HCT116 (cell line): Measurements from ENCODE around the gene EEFSEC. TPM values are rescaled to one million over a fixed set of nuclear protein-coding genes. Genes with fewer than 3 reads are reported as not detected.

ENCODE experiments used
- ATAC-seq: fragments of 200-7000 bp; cut with Tn5 transposase; 2 replicates; pipeline ENCODE4 v1.9.1; 2020; ENCODE audit warnings: mild to moderate bottlenecking, moderate library complexity
- BruUV-seq: library from RNA; stranded (reverse); fragments of 400-500 nt; replicated peaks from 2 replicates; lab custom pipeline; 2021; lab: Mats Ljungman, UMichigan
- CTCF ChIA-PET: fragments of 300-600 bp; sonication (Branson Sonifier 250); formaldehyde crosslinking; loops from one replicate; lab custom pipeline; 2021; ENCODE audit warnings: antibody characterized with exemption; lab: Charles Lee
- POLR2A ChIA-PET: fragments of 300-600, 350-600 bp; sonication (Branson Sonifier 250); formaldehyde crosslinking; loops from one replicate; lab custom pipeline; 2021; ENCODE audit warnings: antibody characterized with exemption; lab: Charles Lee
- RAD21 ChIA-PET, 2 experiments: fragments of 300-600 bp; sonication (Branson Sonifier 250); formaldehyde crosslinking; loops; one replicate each; lab custom pipeline; 2023; ENCODE audit warnings: low total read pairs in 2 of 2; ENCODE audit not compliant: uncharacterized antibody in 2 of 2, unreplicated experiment in 2 of 2, low non-redundant PET in 1 of 2; lab: Charles Lee
- DNase-seq: peaks from one replicate; pipeline ENCODE4 v3.0.0-alpha.2; 2010; ENCODE audit warnings: low read depth, low spot score
- H2AFZ ChIP-seq: fragments of 200-600 bp; shearing (Covaris generic), sonication (generic); 2 replicates; pipeline ENCODE4 v1.6.1; 2017; ENCODE audit warnings: low read depth, mixed run types, mixed read lengths, antibody characterized with exemption, low read length; ENCODE audit not compliant: poor library complexity, severe bottlenecking
- H3K27ac ChIP-seq: 2 replicates; pipeline ENCODE4 v1.5.1; 2012; ENCODE audit warnings: low read depth, low read length
- H3K27me3 ChIP-seq: fragments of 200-600 bp; sonication (generic); 2 replicates; pipeline ENCODE4 v1.6.1; 2016; ENCODE audit warnings: mixed run types, low read length, mixed read lengths; ENCODE audit not compliant: insufficient read depth
- H3K36me3 ChIP-seq, 2 experiments: fragments of 200-500 bp in 1 of 2; fragments of 200-600 bp in 1 of 2; sonication (Bioruptor generic) in 1 of 2; sonication (generic) in 1 of 2; 2 replicates each; pipeline versions ENCODE4 v1.5.1 to v1.6.1; 2014 to 2016; ENCODE audit warnings: low read length in 2 of 2, inconsistent platforms in 1 of 2, mixed read lengths in 1 of 2, mixed run types in 1 of 2; ENCODE audit not compliant: insufficient read depth in 2 of 2, control insufficient read depth in 1 of 2
- H3K4me1 ChIP-seq, 2 experiments: fragments of 200-600 bp in 1 of 2; sonication (generic) in 1 of 2; 2 replicates each; pipeline versions ENCODE4 v1.5.1 to v1.6.1; 2012 to 2017; ENCODE audit warnings: low read length in 2 of 2, inconsistent platforms in 1 of 2, mild to moderate bottlenecking in 1 of 2, mixed read lengths in 1 of 2, mixed run types in 1 of 2, moderate library complexity in 1 of 2; ENCODE audit not compliant: insufficient read depth in 2 of 2, control insufficient read depth in 1 of 2
- H3K4me2 ChIP-seq: fragments of 200-600 bp; sonication (generic); 2 replicates; pipeline ENCODE4 v1.6.1; 2017; ENCODE audit warnings: mixed run types, low read length, mixed read lengths
- H3K4me3 ChIP-seq, 2 experiments: fragments of 200-600 bp in 1 of 2; sonication (generic) in 1 of 2; replicated peaks in 1 of 2; 2 replicates each; pipeline ENCODE4 v1.5.1; 2011 to 2016; ENCODE audit warnings: low read length in 2 of 2, control low read depth in 1 of 2, low read depth in 1 of 2, mild to moderate bottlenecking in 1 of 2, mixed read lengths in 1 of 2, mixed run types in 1 of 2
- H3K79me2 ChIP-seq: fragments of 200-600 bp; sonication (generic); 2 replicates; pipeline ENCODE4 v1.6.1; 2017; ENCODE audit warnings: mild to moderate bottlenecking, mixed run types, low read length, moderate library complexity, mixed read lengths; ENCODE audit not compliant: insufficient read depth
- H3K9ac ChIP-seq: fragments of 200-600 bp; sonication (generic); 2 replicates; pipeline ENCODE4 v1.6.1; 2016; ENCODE audit warnings: low read length, mixed read lengths
- H3K9me2 ChIP-seq: fragments of 200-600 bp; sonication (generic), shearing (Covaris generic); 2 replicates; pipeline ENCODE4 v1.6.1; 2017; ENCODE audit warnings: mixed run types, mild to moderate bottlenecking, moderate library complexity; ENCODE audit not compliant: insufficient read depth
- H3K9me3 ChIP-seq, 2 experiments: fragments of 200-500 bp in 1 of 2; fragments of 200-600 bp in 1 of 2; sonication (Bioruptor generic) in 1 of 2; sonication (generic) in 1 of 2; 2 replicates each; pipeline ENCODE4 v1.6.1; 2014 to 2017; ENCODE audit warnings: low read length in 2 of 2, mixed read lengths in 2 of 2, inconsistent platforms in 1 of 2, low read depth in 1 of 2, mild to moderate bottlenecking in 1 of 2, mixed run types in 1 of 2, moderate library complexity in 1 of 2; ENCODE audit not compliant: control insufficient read depth in 1 of 2, insufficient read depth in 1 of 2
- H4K20me1 ChIP-seq: fragments of 200-600 bp; sonication (generic), shearing (Covaris generic); 2 replicates; pipeline ENCODE4 v1.6.1; 2017; ENCODE audit warnings: mixed run types, mild to moderate bottlenecking, moderate library complexity; ENCODE audit not compliant: insufficient read depth
- EZH2phosphoT487 ChIP-seq: fragments of 200-600 bp; IDR thresholded peaks from 2 replicates; pipeline ENCODE4 v1.6.1; 2018; ENCODE audit warnings: antibody characterized with exemption, borderline replicate concordance
- FOSL1 ChIP-seq: IDR thresholded peaks from 2 replicates; pipeline ENCODE4 v1.6.1; 2012; ENCODE audit warnings: low read depth
- RAD21 ChIP-seq: IDR thresholded peaks from 2 replicates; pipeline ENCODE4 v1.6.1; 2012; ENCODE audit warnings: low read depth, mild to moderate bottlenecking
- SIN3A ChIP-seq: IDR thresholded peaks from 2 replicates; pipeline ENCODE4 v1.6.1; 2012; ENCODE audit warnings: low read depth
- SP1 ChIP-seq: IDR thresholded peaks from 2 replicates; pipeline ENCODE4 v1.6.1; 2012; ENCODE audit warnings: low read depth
- SRF ChIP-seq: IDR thresholded peaks from 2 replicates; pipeline ENCODE4 v1.6.1; 2012; ENCODE audit warnings: low read depth
- intact Hi-C: fragments of 100-400 bp; cut with micrococcal nuclease; formaldehyde crosslinking; loops from 2 replicates; pipeline ENCODE4 v1.10.0; 2022
- total RNA-seq: library from RNA; stranded (reverse); gene quantifications from one replicate; pipeline ENCODE4 v1.2.1, GENCODE V29; 2021; ENCODE audit not compliant: unreplicated experiment
- TF ChIP-seq, protein P1 (sequence below), 3 experiments: fragments of 200-600 bp in 1 of 3; sonication (generic) in 1 of 3; IDR thresholded peaks in 2 of 3; conservative IDR thresholded peaks in 1 of 3; 2 replicates each; pipeline ENCODE4 v1.5.1; 2012 to 2017; ENCODE audit warnings: low read depth in 2 of 3, low read length in 2 of 3, antibody characterized with exemption in 1 of 3, borderline replicate concordance in 1 of 3, control low read depth in 1 of 3, mild to moderate bottlenecking in 1 of 3, mixed read lengths in 1 of 3, mixed run types in 1 of 3, moderate library complexity in 1 of 3; ENCODE audit not compliant: insufficient read depth in 1 of 3
- TF ChIP-seq, protein P2 (sequence below): IDR thresholded peaks from 2 replicates; pipeline ENCODE4 v1.6.1; 2012

EEFSEC gene
- total RNA-seq, 1 experiment from 2014 or later: 16.1 TPM

DNA sequence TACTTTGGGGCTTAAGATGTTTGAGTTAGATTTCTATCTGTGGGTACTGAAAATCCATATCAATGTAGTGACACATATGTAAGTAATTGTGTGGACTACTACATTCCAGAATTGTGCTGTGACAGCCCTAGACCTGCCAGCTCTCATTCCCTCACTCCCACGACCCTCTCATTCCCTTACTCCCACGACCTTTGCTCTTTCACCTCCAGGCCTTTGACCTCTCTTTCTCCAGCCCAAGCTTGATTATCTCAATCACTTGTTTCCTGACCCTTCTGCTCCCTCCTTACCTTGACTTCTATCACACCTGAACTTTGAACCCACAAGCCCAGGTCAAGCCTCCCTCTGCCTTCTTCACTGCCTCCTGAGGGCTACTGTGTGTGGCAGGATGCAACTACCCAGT, 26.0 kb upstream of the EEFSEC start:
- no peaks in the 10 kb centered on the region for H3K27me3 ChIP-seq
- CTCF ChIA-PET: no interaction called here
- H3K36me3 ChIP-seq: no peaks in the 10 kb centered on the region
- ATAC-seq (no peak), DNase-seq (no peak)
- H2AFZ ChIP-seq: no peak overlapping the region
- H3K4me1 ChIP-seq: peaks cover 0 to 13% of the 10 kb centered on the region in 2 experiments; a peak in 2 of 4 replicates
- H3K9me3 ChIP-seq: no peaks in the 10 kb centered on the region
- POLR2A ChIA-PET: no interaction called here
- 0 out of 2 replicates have a peak, but pooled peaks cover 3% of the 10 kb centered on the region for H3K9me2 ChIP-seq
- intact Hi-C loops: no loop called here
- peaks cover 14% of the 10 kb centered on the region for H3K79me2 ChIP-seq
- H3K4me3 ChIP-seq: no peak overlapping the region
- H3K4me2 ChIP-seq: no peak overlapping the region
- H3K9ac ChIP-seq: no peak overlapping the region
- TF ChIP-seq, protein P1, sequence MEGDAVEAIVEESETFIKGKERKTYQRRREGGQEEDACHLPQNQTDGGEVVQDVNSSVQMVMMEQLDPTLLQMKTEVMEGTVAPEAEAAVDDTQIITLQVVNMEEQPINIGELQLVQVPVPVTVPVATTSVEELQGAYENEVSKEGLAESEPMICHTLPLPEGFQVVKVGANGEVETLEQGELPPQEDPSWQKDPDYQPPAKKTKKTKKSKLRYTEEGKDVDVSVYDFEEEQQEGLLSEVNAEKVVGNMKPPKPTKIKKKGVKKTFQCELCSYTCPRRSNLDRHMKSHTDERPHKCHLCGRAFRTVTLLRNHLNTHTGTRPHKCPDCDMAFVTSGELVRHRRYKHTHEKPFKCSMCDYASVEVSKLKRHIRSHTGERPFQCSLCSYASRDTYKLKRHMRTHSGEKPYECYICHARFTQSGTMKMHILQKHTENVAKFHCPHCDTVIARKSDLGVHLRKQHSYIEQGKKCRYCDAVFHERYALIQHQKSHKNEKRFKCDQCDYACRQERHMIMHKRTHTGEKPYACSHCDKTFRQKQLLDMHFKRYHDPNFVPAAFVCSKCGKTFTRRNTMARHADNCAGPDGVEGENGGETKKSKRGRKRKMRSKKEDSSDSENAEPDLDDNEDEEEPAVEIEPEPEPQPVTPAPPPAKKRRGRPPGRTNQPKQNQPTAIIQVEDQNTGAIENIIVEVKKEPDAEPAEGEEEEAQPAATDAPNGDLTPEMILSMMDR (IDR thresholded peaks at IDR 0.05 in 2 of 3, conservative IDR thresholded peaks at IDR 0.05 in 1 of 3; ENCODE audit: borderline replicate concordance in 1 of 3, insufficient read depth in 1 of 3, low read depth in 2 of 3, low read length in 2 of 3): no peak
- TF ChIP-seq, all 23 proteins: peak for 0
- H4K20me1 ChIP-seq: no peaks in the 10 kb centered on the region
- BruUV-seq: no TSS peak
- H3K27ac ChIP-seq: no peak overlapping the region
- RAD21 ChIA-PET: no interaction called here

DNA sequence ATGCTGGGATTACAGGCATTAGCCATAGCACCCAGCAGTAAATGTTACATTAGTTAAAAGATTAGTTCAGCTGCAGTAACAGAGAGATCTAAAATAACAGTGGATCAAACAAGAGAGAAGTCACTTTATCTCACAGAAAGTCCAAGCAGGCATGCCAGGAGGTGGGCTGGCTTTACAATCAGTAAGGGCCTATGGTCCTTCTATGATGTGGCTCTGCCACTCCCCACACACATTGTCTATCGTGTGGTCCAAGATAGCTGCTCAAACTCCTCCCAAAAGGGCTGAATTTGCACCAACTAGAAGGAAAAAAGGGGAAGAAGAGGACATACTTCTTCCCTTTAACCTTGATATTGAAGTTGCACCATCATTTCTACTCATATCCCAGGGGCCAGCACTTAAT, 25.0 kb upstream of the EEFSEC start:
- no peaks in the 10 kb centered on the region for H3K36me3 ChIP-seq
- ChIA-PET CTCF (no interaction called here), RAD21 (no interaction called here), POLR2A (no interaction called here)
- H3K4me1 ChIP-seq: peaks cover 0 to 8% of the 10 kb centered on the region in 2 experiments; a peak in 2 of 4 replicates
- peaks cover 4% of the 10 kb centered on the region for H3K79me2 ChIP-seq
- no peak overlapping the region for H3K4me3 ChIP-seq
- H2AFZ ChIP-seq: no peak overlapping the region
- H3K27ac ChIP-seq: no peak overlapping the region
- no TSS peak for BruUV-seq
- H4K20me1 ChIP-seq: no peaks in the 10 kb centered on the region
- no peaks in the 10 kb centered on the region for H3K27me3 ChIP-seq
- no peak overlapping the region for H3K4me2 ChIP-seq
- H3K9me2 ChIP-seq: 0 out of 2 replicates have a peak, but pooled peaks cover 3% of the 10 kb centered on the region
- TF ChIP-seq SRF: no peak
- TF ChIP-seq SP1: no peak
- TF ChIP-seq, protein P2, sequence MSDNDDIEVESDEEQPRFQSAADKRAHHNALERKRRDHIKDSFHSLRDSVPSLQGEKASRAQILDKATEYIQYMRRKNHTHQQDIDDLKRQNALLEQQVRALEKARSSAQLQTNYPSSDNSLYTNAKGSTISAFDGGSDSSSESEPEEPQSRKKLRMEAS: no peak
- no peak for TF ChIP-seq RAD21
- TF ChIP-seq, protein P1 (IDR thresholded peaks at IDR 0.05 in 2 of 3, conservative IDR thresholded peaks at IDR 0.05 in 1 of 3; ENCODE audit: borderline replicate concordance in 1 of 3, insufficient read depth in 1 of 3, low read depth in 2 of 3, low read length in 2 of 3): no peak
- TF ChIP-seq SIN3A: no peak
- TF ChIP-seq EZH2phosphoT487: no peak
- no peak for TF ChIP-seq FOSL1
- ATAC-seq: no peak
- H3K9me3 ChIP-seq: no peaks in the 10 kb centered on the region
- intact Hi-C loops: no loop called here
- H3K9ac ChIP-seq: no peak overlapping the region
- DNase-seq: no peak
